ENCODE data around the gene PLEKHA8.

The PLEKHA8 gene

DNA sequence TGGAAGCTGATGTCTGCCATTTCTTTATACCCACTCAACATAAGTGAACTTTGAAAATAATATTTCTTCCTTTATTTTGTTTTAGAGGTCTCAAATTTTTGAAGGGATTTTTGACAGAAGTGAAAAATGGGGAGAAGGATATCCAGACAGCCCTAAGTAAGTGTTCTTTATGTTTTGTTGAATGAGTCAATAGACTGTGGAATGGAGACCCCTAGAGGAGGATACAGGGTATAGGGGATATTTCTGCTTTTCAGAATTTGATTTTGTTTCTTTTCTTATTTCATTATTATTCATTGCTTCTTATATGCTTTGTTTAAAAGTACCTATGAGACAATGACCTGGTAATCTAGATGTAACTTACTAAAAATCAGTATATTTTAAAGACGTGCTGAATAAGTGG, 34.4 kb downstream of the PLEKHA8 start:
- no peak overlapping the region for H3K27ac ChIP-seq
- TF ChIP-seq, protein P1, sequence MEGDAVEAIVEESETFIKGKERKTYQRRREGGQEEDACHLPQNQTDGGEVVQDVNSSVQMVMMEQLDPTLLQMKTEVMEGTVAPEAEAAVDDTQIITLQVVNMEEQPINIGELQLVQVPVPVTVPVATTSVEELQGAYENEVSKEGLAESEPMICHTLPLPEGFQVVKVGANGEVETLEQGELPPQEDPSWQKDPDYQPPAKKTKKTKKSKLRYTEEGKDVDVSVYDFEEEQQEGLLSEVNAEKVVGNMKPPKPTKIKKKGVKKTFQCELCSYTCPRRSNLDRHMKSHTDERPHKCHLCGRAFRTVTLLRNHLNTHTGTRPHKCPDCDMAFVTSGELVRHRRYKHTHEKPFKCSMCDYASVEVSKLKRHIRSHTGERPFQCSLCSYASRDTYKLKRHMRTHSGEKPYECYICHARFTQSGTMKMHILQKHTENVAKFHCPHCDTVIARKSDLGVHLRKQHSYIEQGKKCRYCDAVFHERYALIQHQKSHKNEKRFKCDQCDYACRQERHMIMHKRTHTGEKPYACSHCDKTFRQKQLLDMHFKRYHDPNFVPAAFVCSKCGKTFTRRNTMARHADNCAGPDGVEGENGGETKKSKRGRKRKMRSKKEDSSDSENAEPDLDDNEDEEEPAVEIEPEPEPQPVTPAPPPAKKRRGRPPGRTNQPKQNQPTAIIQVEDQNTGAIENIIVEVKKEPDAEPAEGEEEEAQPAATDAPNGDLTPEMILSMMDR (conservative IDR thresholded peaks at IDR 0.05) = peak; percentile 72

GRCh38 chr7:30065746-30066145, 37.5 kb downstream of the PLEKHA8 start:
- H3K27ac ChIP-seq = no peak overlapping the region; the same call in 1 of the 2 replicates
- TF ChIP-seq, protein P1 (conservative IDR thresholded peaks at IDR 0.05) = no peak

DNA sequence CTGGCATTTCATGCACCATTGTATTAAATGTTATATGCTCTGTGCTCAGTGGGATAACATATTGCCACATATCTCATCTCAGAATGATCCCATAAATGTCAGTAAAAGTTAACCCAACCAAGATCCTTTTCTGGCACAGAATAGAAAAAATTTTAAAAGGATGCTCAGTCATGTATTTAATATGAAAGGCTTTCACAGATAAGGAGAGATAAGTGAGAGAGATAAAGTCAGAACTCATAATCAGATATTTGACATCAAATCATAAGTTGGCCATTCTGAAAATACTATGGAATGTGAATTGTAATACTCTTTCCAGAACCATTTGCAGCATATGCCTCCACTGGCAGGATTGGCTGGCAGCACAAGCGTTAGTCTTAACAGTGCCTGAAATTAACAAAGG, 38.5 kb downstream of the PLEKHA8 start:
- H3K27ac ChIP-seq = peak overlapping the region; percentile 8; the same call in 1 of the 2 replicates
- TF ChIP-seq, protein P1 (conservative IDR thresholded peaks at IDR 0.05) = no peak

DNA sequence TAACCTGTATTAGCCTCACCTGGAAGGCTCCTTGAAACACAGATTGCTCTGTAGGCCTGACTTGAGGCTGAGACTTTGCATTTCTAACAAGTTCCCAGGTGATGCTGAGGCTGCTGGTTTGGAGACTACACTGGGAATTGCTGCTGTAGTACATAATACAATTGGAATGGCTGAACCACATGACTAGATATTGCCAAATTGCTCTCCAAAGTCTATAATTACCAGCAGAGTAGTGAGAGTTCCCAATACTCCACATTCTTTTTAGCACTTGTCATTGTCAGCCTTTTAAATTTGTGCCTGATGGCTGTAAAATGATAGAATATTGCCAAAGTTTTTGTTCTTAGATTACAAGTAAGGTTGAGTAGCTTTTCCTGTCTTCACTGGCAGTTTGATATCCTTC, 39.9 kb downstream of the PLEKHA8 start:
- H3K27ac ChIP-seq = no peak overlapping the region
- TF ChIP-seq, protein P1 (conservative IDR thresholded peaks at IDR 0.05) = no peak

DNA sequence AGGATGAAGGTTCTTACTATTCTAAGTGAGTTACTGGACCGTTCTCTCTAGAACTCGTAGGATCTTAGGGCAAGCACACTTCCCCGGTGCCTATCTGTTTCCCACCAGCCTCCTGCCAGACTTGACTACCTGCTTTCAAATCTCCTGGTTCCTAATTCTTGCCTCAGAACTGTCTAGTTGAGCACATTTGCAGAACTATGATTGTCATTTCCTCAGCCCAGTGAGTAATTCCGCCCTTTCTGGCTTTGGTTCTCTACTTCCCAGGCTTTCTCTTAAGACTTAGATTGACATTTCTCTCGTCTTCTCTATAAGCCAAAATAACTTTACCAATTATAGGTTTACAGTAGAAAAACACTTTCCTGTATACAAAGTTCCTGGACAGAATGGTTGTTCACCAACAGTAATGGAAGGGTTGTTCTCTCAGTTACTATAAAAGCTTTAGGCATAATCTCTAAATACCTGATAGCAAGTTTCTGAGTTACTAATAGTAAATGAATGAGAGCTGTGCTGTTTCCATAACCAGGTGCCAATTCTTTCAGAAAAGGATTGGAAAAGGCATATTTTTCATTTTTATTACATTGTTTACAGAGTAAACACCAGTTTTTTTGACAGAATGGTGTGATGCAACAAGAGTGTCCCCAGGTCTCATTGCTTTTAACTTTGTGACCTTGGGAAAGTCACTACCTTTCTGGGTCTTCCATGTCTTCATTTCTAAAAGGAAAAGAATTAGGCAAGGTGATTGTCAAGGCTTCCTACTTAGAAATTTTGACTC, 41.1 kb downstream of the PLEKHA8 start:
- TF ChIP-seq, protein P1 (conservative IDR thresholded peaks at IDR 0.05) = no peak
- H3K27ac ChIP-seq = no peak overlapping the region

- TF ChIP-seq, protein P1 (conservative IDR thresholded peaks at IDR 0.05) = no peak
- H3K27ac ChIP-seq = no peak overlapping the region
Measured at GRCh38 chr7:30070052-30070451, 41.8 kb downstream of the PLEKHA8 start.

- H3K27ac ChIP-seq = no peak overlapping the region
- TF ChIP-seq, protein P1 (conservative IDR thresholded peaks at IDR 0.05) = no peak
Measured at GRCh38 chr7:30072735-30073134, 44.5 kb downstream of the PLEKHA8 start.

All from VCaP (cell line).